ENCODE data around the gene ELF1. TPM values are rescaled to one million over a fixed set of nuclear protein-coding genes. Genes with fewer than 3 reads are reported as not detected.
A peak's percentile ranks its signal among the peaks of the same experiment; 100 is the strongest.

ELF1 gene
- total and polyA plus RNA-seq, 2 donors, result 57.4 to 83.9 TPM

DNA sequence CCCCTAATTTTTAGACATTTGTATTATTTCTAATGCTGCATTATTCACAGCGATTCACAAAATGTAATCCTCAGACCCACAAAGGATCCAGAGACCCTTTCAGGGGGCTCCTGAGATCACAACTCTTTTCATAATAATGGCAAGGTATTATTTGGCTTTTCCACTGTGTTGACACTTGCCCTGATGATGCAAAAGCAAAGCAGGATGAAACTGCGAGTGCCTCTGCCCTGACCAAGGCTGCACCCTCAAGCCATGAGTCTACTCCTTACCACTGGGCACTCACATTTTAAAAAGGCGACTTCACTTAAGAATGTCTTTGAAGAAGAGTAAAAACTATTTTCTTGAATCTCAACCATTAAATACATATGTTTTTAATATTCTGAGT, 11.4 kb downstream of the ELF1 start:
- no peak overlapping the region for H3K4me3 ChIP-seq (ENCODE audit: low read depth, low read length)
- no peak overlapping the region for H3K27ac ChIP-seq (ENCODE audit: low read depth)
- H3K4me1 ChIP-seq (ENCODE audit: insufficient read depth), result peaks cover 2% of the 10 kb centered on the region
- WGBS, result 66% methylated on average over 3 of the region's 3 CpGs
- no peaks in the 10 kb centered on the region for H3K36me3 ChIP-seq (ENCODE audit: insufficient read depth)
- no peak for DNase-seq (ENCODE audit: extremely low spot score)

DNA sequence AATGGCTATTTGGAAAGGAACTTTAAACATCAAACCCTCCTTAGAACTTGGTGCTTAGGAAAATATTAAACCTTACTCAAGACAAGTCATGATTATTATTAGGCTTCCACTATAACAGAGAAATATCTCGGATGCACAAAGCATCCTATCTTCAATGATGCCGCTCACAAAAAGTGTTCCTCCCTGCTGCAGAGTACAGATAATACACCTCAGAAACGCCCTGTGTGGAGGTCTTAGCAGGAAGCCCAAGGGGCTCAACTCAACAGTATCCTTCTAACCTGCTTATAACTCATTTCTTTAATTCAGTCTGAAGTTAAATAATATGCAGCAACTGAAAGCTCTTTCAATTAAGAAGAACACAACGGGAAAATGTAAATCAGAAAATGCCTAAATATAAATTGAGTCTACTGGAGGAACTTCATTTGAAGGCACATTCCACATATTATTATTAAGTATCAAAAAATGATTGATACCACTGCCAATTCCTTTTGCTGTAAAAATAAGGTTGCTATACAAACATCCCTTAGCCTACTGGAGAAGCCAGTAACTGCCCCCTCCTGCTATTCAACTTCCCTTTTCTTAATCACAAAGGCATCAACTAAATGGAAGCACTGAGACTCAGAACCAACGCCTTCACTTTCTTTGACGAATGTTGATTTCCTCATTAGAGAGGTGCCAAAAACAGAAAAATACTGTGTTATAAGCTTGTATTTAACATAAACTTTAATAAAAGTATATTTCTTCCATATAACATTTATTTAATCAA, 12.0 kb downstream of the ELF1 start:
- H3K4me1 ChIP-seq (ENCODE audit: insufficient read depth), result peaks cover 2% of the 10 kb centered on the region

GRCh38 chr13:41006306-41006705, 12.8 kb downstream of the ELF1 start:
- peaks cover 2% of the 10 kb centered on the region for H3K4me1 ChIP-seq (ENCODE audit: insufficient read depth)
- no peak overlapping the region for H3K4me3 ChIP-seq (ENCODE audit: low read depth, low read length)
- DNase-seq (ENCODE audit: extremely low spot score), result no peak
- H3K36me3 ChIP-seq (ENCODE audit: insufficient read depth), result no peaks in the 10 kb centered on the region
- no peak overlapping the region for H3K27ac ChIP-seq (ENCODE audit: low read depth)
- WGBS, result 33% methylated on average over 3 of the region's 3 CpGs

More for the DNA sequence above, 12.0 kb downstream of the ELF1 start:
- Histone ChIP-seq H3K4me3 (ENCODE audit: low read depth, low read length) (no peak overlapping the region), H3K27ac (ENCODE audit: low read depth) (no peak overlapping the region), H3K36me3 (ENCODE audit: insufficient read depth) (no peaks in the 10 kb centered on the region)
- 64% methylated on average over 6 of the region's 6 CpGs for WGBS
- DNase-seq (ENCODE audit: extremely low spot score), result no peak

- no peak overlapping the region for H3K4me3 ChIP-seq (ENCODE audit: low read depth, low read length)
- DNase-seq (ENCODE audit: extremely low spot score), result no peak
- H3K36me3 ChIP-seq (ENCODE audit: insufficient read depth), result no peaks in the 10 kb centered on the region
- peak overlapping the region; percentile 56 for H3K27ac ChIP-seq (ENCODE audit: low read depth)
- peaks cover 2% of the 10 kb centered on the region for H3K4me1 ChIP-seq (ENCODE audit: insufficient read depth)
Observed at GRCh38 chr13:41005704-41006103, 13.4 kb downstream of the ELF1 start.

GRCh38 chr13:41004875-41005693, 14.0 kb downstream of the ELF1 start:
- H3K4me3 ChIP-seq (ENCODE audit: low read depth, low read length), result no peak overlapping the region
- peak overlapping the region; percentile 56 for H3K27ac ChIP-seq (ENCODE audit: low read depth)
- peaks cover 2% of the 10 kb centered on the region for H3K4me1 ChIP-seq (ENCODE audit: insufficient read depth)
- WGBS, result 44% methylated on average over 4 of the region's 4 CpGs
- H3K36me3 ChIP-seq (ENCODE audit: insufficient read depth), result no peaks in the 10 kb centered on the region
- DNase-seq (ENCODE audit: extremely low spot score), result no peak

DNA sequence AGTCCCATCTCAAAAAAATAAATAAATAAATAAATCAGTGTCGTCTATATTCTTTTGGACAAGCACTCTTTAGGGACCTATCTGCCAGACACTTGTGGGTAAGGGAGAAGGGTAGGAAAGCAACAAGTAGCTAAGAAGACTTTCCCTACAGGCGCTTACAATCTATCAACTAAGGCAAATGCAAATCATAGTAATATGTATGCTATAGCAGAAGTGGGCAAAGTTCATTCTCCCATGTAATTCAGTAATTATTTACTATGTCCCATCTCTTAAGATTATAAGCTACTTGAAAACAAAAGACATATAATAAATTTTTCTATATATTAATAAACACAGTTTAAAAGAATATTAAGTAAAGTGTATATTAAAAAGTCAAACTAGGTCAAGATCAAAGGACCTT, 16.5 kb downstream of the ELF1 start:
- H3K4me1 ChIP-seq (ENCODE audit: insufficient read depth), result peaks cover 2% of the 10 kb centered on the region
- H3K4me3 ChIP-seq (ENCODE audit: low read depth, low read length), result no peak overlapping the region
- no peak overlapping the region for H3K27ac ChIP-seq (ENCODE audit: low read depth)
- no peaks in the 10 kb centered on the region for H3K36me3 ChIP-seq (ENCODE audit: insufficient read depth)
- no peak for DNase-seq (ENCODE audit: extremely low spot score)
- WGBS, result 77% methylated on average over 2 of the region's 2 CpGs

DNA sequence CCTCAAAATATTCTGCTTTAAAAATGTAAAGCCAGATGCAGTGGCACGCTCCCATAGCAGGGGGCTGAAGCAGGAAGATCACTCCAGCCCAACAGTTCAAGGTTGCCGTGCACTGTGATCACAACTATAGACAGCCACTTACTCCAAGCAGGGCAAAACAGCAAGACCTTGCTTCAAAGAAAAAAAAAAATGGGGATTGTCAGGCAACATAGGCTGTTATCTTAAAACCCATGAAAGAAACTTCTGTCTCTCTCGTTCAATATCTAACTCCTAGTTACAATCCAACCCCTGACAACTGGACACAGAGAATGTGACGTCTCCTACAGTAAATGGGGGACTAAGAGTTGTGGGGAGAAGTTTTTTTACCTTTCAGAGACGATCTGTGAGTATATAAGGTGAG, 17.4 kb downstream of the ELF1 start:
- 85% methylated on average over 5 of the region's 5 CpGs for WGBS

GRCh38 chr13:40999416-40999815, 19.7 kb downstream of the ELF1 start:
- 76% methylated on average over 3 of the region's 3 CpGs for WGBS
- Histone ChIP-seq H3K4me3 (ENCODE audit: low read depth, low read length) (no peak overlapping the region), H3K27ac (ENCODE audit: low read depth) (no peak overlapping the region), H3K4me1 (ENCODE audit: insufficient read depth) (peaks cover 2% of the 10 kb centered on the region), H3K36me3 (ENCODE audit: insufficient read depth) (no peaks in the 10 kb centered on the region)
- DNase-seq (ENCODE audit: extremely low spot score), result no peak

More for the DNA sequence above, 17.4 kb downstream of the ELF1 start:
- peaks cover 4% of the 10 kb centered on the region for H3K4me1 ChIP-seq (ENCODE audit: insufficient read depth)
- H3K27ac ChIP-seq (ENCODE audit: low read depth), result no peak overlapping the region
- no peaks in the 10 kb centered on the region for H3K36me3 ChIP-seq (ENCODE audit: insufficient read depth)
- no peak overlapping the region for H3K4me3 ChIP-seq (ENCODE audit: low read depth, low read length)
- DNase-seq (ENCODE audit: extremely low spot score), result no peak

DNA sequence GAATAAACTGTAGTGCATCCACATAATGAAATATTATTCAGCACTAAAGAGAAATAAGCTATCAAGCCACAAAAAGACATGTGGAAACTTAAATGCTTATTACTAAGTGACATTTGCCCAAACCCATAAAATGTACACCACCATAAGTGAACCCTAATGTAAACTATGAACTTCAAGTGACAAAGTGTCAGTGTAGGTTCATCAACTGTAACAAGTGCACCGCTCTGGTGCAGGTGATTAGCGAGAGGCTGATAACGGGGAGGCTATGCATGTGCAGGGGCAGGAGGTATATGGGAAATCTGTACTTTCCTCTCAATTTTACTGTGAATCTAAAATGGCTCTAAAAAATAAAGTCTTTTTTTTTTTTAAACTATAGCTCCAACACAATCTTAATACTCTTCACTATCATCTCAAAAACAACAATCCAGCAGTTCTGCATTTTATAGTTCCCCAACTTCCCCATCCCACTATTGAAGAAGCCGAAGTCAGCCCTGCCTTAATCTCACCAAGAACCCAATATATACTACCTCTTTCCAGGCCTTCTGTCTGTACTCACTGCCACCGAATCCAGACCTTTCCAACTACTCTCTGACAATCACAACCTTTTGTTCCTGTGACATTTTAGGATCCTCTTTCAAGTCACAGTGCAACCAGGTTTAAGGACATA, 22.6 kb downstream of the ELF1 start:
- no peak for DNase-seq (ENCODE audit: extremely low spot score)
- 91% methylated on average over 5 of the region's 5 CpGs for WGBS
- no peaks in the 10 kb centered on the region for H3K36me3 ChIP-seq (ENCODE audit: insufficient read depth)
- peaks cover 2% of the 10 kb centered on the region for H3K4me1 ChIP-seq (ENCODE audit: insufficient read depth)
- H3K27ac ChIP-seq (ENCODE audit: low read depth), result no peak overlapping the region
- no peak overlapping the region for H3K4me3 ChIP-seq (ENCODE audit: low read depth, low read length)

- no peak overlapping the region for H3K4me3 ChIP-seq (ENCODE audit: low read depth, low read length)
- peaks cover under 1% of the 10 kb centered on the region for H3K36me3 ChIP-seq (ENCODE audit: insufficient read depth)
- H3K4me1 ChIP-seq (ENCODE audit: insufficient read depth), result peaks cover 2% of the 10 kb centered on the region
Observed at GRCh38 chr13:40995997-40996396, 23.1 kb downstream of the ELF1 start.

DNA sequence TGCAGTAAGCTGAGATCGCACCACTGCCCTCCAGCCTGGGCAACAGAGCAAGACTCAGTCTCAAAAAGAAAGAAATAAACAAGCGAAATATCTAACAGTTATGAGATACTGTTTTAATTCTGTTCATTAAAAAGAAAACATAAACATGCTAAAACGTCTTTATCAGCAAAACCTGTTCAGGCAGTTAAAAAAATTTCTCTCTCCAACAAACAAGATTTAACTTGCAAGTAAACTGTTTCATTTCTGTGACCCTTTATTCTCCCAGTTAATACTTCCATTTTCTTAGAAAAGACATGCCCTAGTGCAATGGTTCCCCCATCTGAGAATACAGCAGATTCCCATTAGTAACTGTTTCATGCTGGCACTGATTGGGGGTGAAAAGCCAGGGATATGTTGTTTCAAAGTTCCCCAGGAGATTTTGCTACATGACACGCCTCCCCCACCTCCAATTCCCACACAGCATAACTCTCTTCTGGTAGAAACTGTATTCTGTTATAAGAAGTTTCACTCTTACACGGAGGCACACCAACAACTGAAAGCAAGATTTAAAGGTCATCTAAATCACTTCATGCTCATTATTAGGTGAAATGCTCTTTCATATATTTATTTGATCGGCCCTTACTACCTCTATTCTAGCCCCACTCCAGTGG, 24.4 kb downstream of the ELF1 start:
- 73% methylated on average over 6 of the region's 6 CpGs for WGBS
- no peak for DNase-seq (ENCODE audit: extremely low spot score)
- Histone ChIP-seq H3K36me3 (ENCODE audit: insufficient read depth) (peaks cover 4% of the 10 kb centered on the region), H3K4me1 (ENCODE audit: insufficient read depth) (peaks cover 2% of the 10 kb centered on the region), H3K27ac (ENCODE audit: low read depth) (peak overlapping the region; percentile 73), H3K4me3 (ENCODE audit: low read depth, low read length) (no peak overlapping the region)

More at GRCh38 chr13:40995997-40996396, 23.1 kb downstream of the ELF1 start:
- DNase-seq (ENCODE audit: extremely low spot score), result no peak
- H3K27ac ChIP-seq (ENCODE audit: low read depth), result no peak overlapping the region

DNA sequence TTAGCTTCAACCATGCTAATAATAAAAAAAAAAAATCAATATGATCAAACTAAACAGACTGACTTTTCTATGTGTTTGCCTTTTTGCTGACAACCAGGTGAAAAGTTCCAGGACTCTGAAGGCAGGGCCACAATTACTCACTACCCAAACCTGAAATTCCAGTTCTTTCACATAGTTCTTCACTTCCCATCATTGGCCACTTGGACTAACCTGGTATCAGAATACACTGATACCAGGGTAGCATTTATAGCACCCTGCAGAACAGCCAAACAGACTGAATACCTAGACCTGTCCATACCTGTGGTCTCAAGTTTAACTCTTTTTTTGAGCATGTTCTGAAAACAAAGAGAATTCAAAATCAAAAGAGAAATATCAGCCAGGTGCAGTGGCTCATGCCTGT, 25.1 kb downstream of the ELF1 start:
- peaks cover 2% of the 10 kb centered on the region for H3K4me1 ChIP-seq (ENCODE audit: insufficient read depth)
- no peak overlapping the region for H3K27ac ChIP-seq (ENCODE audit: low read depth)
- H3K36me3 ChIP-seq (ENCODE audit: insufficient read depth), result peaks cover 4% of the 10 kb centered on the region
- no peak overlapping the region for H3K4me3 ChIP-seq (ENCODE audit: low read depth, low read length)
- peak; percentile 91 for DNase-seq (ENCODE audit: extremely low spot score)

GRCh38 chr13:40992678-40993518, 26.2 kb downstream of the ELF1 start:
- DNase-seq (ENCODE audit: extremely low spot score), result no peak
- peak overlapping the region; percentile 67 for H3K27ac ChIP-seq (ENCODE audit: low read depth)

More at GRCh38 chr13:40992678-40993518, 26.2 kb downstream of the ELF1 start:
- H3K4me3 ChIP-seq (ENCODE audit: low read depth, low read length), result no peak overlapping the region
- WGBS, result 83% methylated on average over 11 of the region's 11 CpGs
- peaks cover 2% of the 10 kb centered on the region for H3K4me1 ChIP-seq (ENCODE audit: insufficient read depth)
- H3K36me3 ChIP-seq (ENCODE audit: insufficient read depth), result peaks cover 4% of the 10 kb centered on the region
